Stimulated activated CD4-positive, alpha-beta T cell treated with anti-CD3 and anti-CD28 coated beads, Interleukin-4, amount 100 ng/mL, for 1 hour (primary cell): ENCODE results near the gene FBLN5.
"Not testable (repeated sequence)": the region's sequence is repeated elsewhere in the genome, so short reads cannot be mapped to it uniquely, and the experiment has no call there.

Experiments
- DNase-seq: peaks from one replicate; pipeline ENCODE4 v3.0.0-alpha.2; 2020

Gene FBLN5

GRCh38 chr14:91904483-91904882, 43.0 kb downstream of the FBLN5 start:
- no peak for DNase-seq

GRCh38 chr14:91903070-91903469, 44.4 kb downstream of the FBLN5 start:
- no peak for DNase-seq

- no peak for DNase-seq
Observed at GRCh38 chr14:91902336-91902735, 45.2 kb downstream of the FBLN5 start.

GRCh38 chr14:91901449-91902226, 45.9 kb downstream of the FBLN5 start:
- DNase-seq: no peak

- no peak for DNase-seq
Observed at GRCh38 chr14:91899806-91900205, 47.7 kb downstream of the FBLN5 start.

GRCh38 chr14:91899213-91899612, 48.3 kb downstream of the FBLN5 start:
- DNase-seq: no peak

- DNase-seq: no peak
Observed at GRCh38 chr14:91898372-91898771, 49.1 kb downstream of the FBLN5 start.

GRCh38 chr14:91897716-91898115, 49.8 kb downstream of the FBLN5 start:
- DNase-seq: not testable (repeated sequence)

GRCh38 chr14:91897106-91897701, 50.3 kb downstream of the FBLN5 start:
- DNase-seq: no peak

- no peak for DNase-seq
Observed at GRCh38 chr14:91896419-91896818, 51.1 kb downstream of the FBLN5 start.

GRCh38 chr14:91893669-91894068, 53.8 kb downstream of the FBLN5 start:
- peak; percentile 29 for DNase-seq

- DNase-seq: no peak
Observed at GRCh38 chr14:91893007-91893406, 54.5 kb downstream of the FBLN5 start.

GRCh38 chr14:91891721-91892220, 55.7 kb downstream of the FBLN5 start:
- no peak for DNase-seq

GRCh38 chr14:91891101-91891500, 56.4 kb downstream of the FBLN5 start:
- no peak for DNase-seq

GRCh38 chr14:91890291-91890749, 57.2 kb downstream of the FBLN5 start:
- no peak for DNase-seq

- no peak for DNase-seq
Observed at GRCh38 chr14:91889477-91890211, 57.9 kb downstream of the FBLN5 start.

- DNase-seq: no peak
Observed at GRCh38 chr14:91888641-91889476, 58.6 kb downstream of the FBLN5 start.

- no peak for DNase-seq
Observed at GRCh38 chr14:91886961-91887360, 60.5 kb downstream of the FBLN5 start.

- no peak for DNase-seq
Observed at GRCh38 chr14:91885839-91886238, 61.7 kb downstream of the FBLN5 start.

- DNase-seq: no peak
Observed at GRCh38 chr14:91885113-91885712, 62.3 kb downstream of the FBLN5 start.

- no peak for DNase-seq
Observed at GRCh38 chr14:91884664-91885063, 62.8 kb downstream of the FBLN5 start.

GRCh38 chr14:91883753-91884152, 63.7 kb downstream of the FBLN5 start:
- DNase-seq: no peak
